ENCODE data around the gene C12orf76. TPM values are rescaled to one million over a fixed set of nuclear protein-coding genes. Genes with fewer than 3 reads are reported as not detected.
A peak's percentile ranks its signal among the peaks of the same experiment; 100 is the strongest.
"Not testable (repeated sequence)": the region's sequence is repeated elsewhere in the genome, so short reads cannot be mapped to it uniquely, and the experiment has no call there.

The C12orf76 gene
- polyA plus RNA-seq, 2 of the 4 experiments (the other 2 are of a cell fraction), result 13.3 to 22.6 TPM

DNA sequence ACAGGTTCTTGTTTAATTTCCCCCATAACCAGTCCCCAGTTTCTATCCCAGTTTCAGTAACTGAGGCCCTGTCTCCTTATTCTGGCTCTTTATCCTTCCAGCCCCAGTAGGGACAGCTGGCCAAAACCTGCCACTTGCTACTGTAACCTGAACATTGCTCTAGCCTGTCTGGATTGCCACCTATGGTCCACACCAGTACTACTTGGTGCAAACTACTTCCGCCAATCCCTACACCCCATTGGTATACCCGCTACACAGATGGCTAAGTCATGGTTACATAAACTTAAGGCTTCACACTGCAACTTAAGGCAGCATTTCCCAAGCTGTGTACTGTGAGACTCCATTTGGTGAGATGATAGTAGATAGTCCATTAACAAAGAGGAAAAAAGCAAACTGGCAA, 20.3 kb upstream of the C12orf76 start:
- WGBS (ENCODE audit: missing lambda C conversion rate), result 100% methylated on average over 2 of the region's 2 CpGs
- no peak overlapping the region for H3K27ac ChIP-seq
- H3K4me1 ChIP-seq, result no peaks in the 10 kb centered on the region
- H3K9me3 ChIP-seq, result no peaks in the 10 kb centered on the region
- no peak for DNase-seq (ENCODE audit: low read depth in 1 of 2, low spot score in 1 of 2)
- CTCF ChIA-PET, result interaction anchor here (1.2 to 1.3 kb wide), 2 partner anchors 13 to 32 kb away, joined by 3 read pairs; no protein-coding TSS in a partner anchor
- ATAC-seq, result peak; percentile 24 to 45; a peak in 2 of 6 replicates
- no peak overlapping the region for H3K4me3 ChIP-seq
- H3K4me2 ChIP-seq, result no peak overlapping the region
- FAIRE-seq, result no peak
- TF ChIP-seq CBX8 (IDR thresholded peaks at IDR 0.05) (no peak), ZNF302 (CRISPR knock-in tag; IDR thresholded peaks at IDR 0.05) (no peak), SREBF2 (IDR thresholded peaks at IDR 0.05) (no peak), ZFP36 (IDR thresholded peaks at IDR 0.05; ENCODE audit: borderline replicate concordance, partially characterized antibody) (no peak), NFE2L2 (conservative IDR thresholded peaks at IDR 0.05; ENCODE audit: low read length) (no peak), HEYL (CRISPR knock-in tag; IDR thresholded peaks at IDR 0.05) (no peak), CEBPB (IDR thresholded peaks at IDR 0.05) (no peak), KDM1A (IDR thresholded peaks at IDR 0.05; ENCODE audit: low read depth) (no peak)
- TF ChIP-seq, protein P1, sequence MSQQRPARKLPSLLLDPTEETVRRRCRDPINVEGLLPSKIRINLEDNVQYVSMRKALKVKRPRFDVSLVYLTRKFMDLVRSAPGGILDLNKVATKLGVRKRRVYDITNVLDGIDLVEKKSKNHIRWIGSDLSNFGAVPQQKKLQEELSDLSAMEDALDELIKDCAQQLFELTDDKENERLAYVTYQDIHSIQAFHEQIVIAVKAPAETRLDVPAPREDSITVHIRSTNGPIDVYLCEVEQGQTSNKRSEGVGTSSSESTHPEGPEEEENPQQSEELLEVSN (IDR thresholded peaks at IDR 0.05; ENCODE audit: borderline replicate concordance, low read depth), result no peak
- POLR2A ChIA-PET, result no interaction called here

DNA sequence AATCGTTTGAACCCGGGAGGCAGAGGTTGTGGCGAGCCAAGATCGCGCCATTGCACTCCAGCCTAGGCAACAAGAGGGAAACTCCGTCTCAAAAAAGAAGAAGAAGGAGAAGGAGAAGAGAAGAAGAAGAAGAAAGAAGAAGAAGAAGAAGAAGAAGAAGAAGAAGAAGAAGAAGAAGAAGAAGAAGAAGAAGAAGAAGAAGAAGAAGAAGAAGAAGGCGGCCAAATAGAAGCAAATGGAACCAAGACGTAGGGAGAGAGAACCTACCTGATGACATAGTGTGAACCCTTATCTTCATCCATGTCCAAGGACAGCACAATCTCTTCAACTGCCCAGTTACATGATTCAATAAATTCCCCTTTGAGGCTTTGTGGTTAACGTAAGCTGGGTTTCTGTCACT, 19.8 kb upstream of the C12orf76 start:
- H3K4me2 ChIP-seq; H3K4me1 ChIP-seq; ATAC-seq; H3K9me3 ChIP-seq; H3K27ac ChIP-seq; POLR2A ChIA-PET; FAIRE-seq; DNase-seq (ENCODE audit: low read depth in 1 of 2, low spot score in 1 of 2); H3K4me3 ChIP-seq: not testable (repeated sequence)
- CTCF ChIA-PET, result interaction anchor here (1.2 to 1.5 kb wide), 3 partner anchors 9 to 33 kb away, joined by 3 to 5 read pairs (median 3); no protein-coding TSS in a partner anchor
- WGBS (ENCODE audit: missing lambda C conversion rate), result 89% methylated on average over 9 of the region's 9 CpGs

DNA sequence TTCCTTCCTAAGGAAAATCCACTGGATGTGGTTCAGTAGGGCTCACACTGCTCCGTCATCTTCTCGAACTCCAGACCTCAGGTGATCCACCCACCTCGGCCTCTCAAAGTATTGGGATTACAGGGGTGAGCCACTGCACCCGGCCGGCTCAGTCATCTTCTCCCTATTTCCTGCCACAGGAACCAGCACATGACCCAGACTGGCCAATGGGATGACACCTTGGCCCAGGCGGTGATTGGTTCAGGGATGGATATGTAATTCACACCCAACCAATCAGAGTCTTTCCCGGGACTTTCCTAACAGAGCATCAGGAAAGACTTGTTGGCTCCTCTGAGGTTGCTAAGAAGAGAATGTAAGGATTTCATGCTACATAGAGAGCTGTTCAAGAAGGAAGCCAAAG, 19.2 kb upstream of the C12orf76 start:
- POLR2A ChIA-PET, result no interaction called here
- CTCF ChIA-PET, result interaction anchor here (1.3 to 1.5 kb wide), 2 partner anchors 9 to 43 kb away, joined by 3 to 5 read pairs; no protein-coding TSS in a partner anchor
- 83% methylated on average over 7 of the region's 7 CpGs for WGBS (ENCODE audit: missing lambda C conversion rate)

DNA sequence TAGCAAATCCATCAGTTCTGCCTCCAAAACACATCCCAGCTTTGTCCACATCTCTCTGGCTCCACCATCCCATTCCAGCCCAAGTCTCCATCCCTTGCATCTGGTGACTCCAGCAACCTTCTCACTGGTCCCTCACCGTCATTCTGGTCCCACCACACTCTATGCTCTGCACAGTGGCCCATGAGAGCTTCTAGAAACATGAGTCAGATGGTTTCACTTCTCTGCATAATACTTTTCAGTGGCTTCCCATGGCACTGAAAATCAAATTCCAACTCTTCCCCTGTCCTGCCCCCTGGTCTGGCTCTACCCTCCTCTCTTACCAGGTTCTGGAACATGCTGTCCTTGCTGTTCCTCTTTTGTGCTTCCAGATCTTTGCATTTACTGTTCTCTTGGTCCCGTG, 17.2 kb upstream of the C12orf76 start:
- TF ChIP-seq PBX3 (IDR thresholded peaks at IDR 0.05) (no peak), ZFP36 (IDR thresholded peaks at IDR 0.05; ENCODE audit: borderline replicate concordance, partially characterized antibody) (no peak), PHF8 (IDR thresholded peaks at IDR 0.05; ENCODE audit: borderline replicate concordance, low read depth) (no peak), POLR2AphosphoS2 (conservative IDR thresholded peaks at IDR 0.05; ENCODE audit: low read length) (no peak), FOSL2 (IDR thresholded peaks at IDR 0.05) (no peak), FOSL2 (CRISPR knock-in tag; IDR thresholded peaks at IDR 0.05) (no peak), NFE2L2 (conservative IDR thresholded peaks at IDR 0.05; ENCODE audit: low read length) (no peak), SREBF2 (IDR thresholded peaks at IDR 0.05) (no peak), KDM1A (IDR thresholded peaks at IDR 0.05; ENCODE audit: low read depth) (no peak), ZSCAN20 (CRISPR knock-in tag; IDR thresholded peaks at IDR 0.05) (no peak), HDAC2 (IDR thresholded peaks at IDR 0.05) (no peak), HEYL (CRISPR knock-in tag; IDR thresholded peaks at IDR 0.05) (no peak), USF2 (IDR thresholded peaks at IDR 0.05) (no peak), CHD2 (IDR thresholded peaks at IDR 0.05; ENCODE audit: low read length, partially characterized antibody) (no peak), HOXB13 (CRISPR knock-in tag; IDR thresholded peaks at IDR 0.05; ENCODE audit: low read depth) (no peak), CBX8 (IDR thresholded peaks at IDR 0.05) (no peak)
- TF ChIP-seq, protein P2, sequence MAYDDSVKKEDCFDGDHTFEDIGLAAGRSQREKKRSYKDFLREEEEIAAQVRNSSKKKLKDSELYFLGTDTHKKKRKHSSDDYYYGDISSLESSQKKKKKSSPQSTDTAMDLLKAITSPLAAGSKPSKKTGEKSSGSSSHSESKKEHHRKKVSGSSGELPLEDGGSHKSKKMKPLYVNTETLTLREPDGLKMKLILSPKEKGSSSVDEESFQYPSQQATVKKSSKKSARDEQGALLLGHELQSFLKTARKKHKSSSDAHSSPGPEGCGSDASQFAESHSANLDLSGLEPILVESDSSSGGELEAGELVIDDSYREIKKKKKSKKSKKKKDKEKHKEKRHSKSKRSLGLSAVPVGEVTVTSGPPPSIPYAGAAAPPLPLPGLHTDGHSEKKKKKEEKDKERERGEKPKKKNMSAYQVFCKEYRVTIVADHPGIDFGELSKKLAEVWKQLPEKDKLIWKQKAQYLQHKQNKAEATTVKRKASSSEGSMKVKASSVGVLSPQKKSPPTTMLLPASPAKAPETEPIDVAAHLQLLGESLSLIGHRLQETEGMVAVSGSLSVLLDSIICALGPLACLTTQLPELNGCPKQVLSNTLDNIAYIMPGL (CRISPR knock-in tag; IDR thresholded peaks at IDR 0.05; ENCODE audit: borderline replicate concordance), result no peak
- no peaks in the 10 kb centered on the region for H3K9me3 ChIP-seq
- FAIRE-seq, result no peak
- peaks cover 3% of the 10 kb centered on the region for H3K4me1 ChIP-seq
- WGBS (ENCODE audit: missing lambda C conversion rate), result 61% methylated on average over 2 of the region's 2 CpGs
- no peak overlapping the region for H3K4me3 ChIP-seq
- POLR2A ChIA-PET, result no interaction called here
- no peak for ATAC-seq
- H3K27ac ChIP-seq, result no peak overlapping the region
- CTCF ChIA-PET, result no interaction called here
- H3K4me2 ChIP-seq, result no peak overlapping the region
- no peak for DNase-seq (ENCODE audit: low read depth in 1 of 2, low spot score in 1 of 2)

More for the DNA sequence above, 19.2 kb upstream of the C12orf76 start:
- TF ChIP-seq MAFK (IDR thresholded peaks at IDR 0.05; ENCODE audit: partially characterized antibody) (no peak), KDM1A (IDR thresholded peaks at IDR 0.05; ENCODE audit: low read depth) (no peak), USF2 (IDR thresholded peaks at IDR 0.05) (peak; percentile 72), GATA3 (IDR thresholded peaks at IDR 0.05; ENCODE audit: borderline replicate concordance) (no peak)
- TF ChIP-seq, protein P1 (IDR thresholded peaks at IDR 0.05; ENCODE audit: borderline replicate concordance, low read depth), result no peak
- peak in 1 of 2 experiments; percentile 52 for DNase-seq (ENCODE audit: low read depth in 1 of 2, low spot score in 1 of 2)
- ATAC-seq, result peak in 1 of 2 experiments; percentile 66; a peak in 3 of 6 replicates
- Histone ChIP-seq H3K9me3 (no peaks in the 10 kb centered on the region), H3K27ac (no peak overlapping the region), H3K4me3 (no peak overlapping the region), H3K4me2 (no peak overlapping the region), H3K4me1 (no peaks in the 10 kb centered on the region)
- FAIRE-seq, result no peak
